Loucy (cell line): ENCODE results near the gene PIGM.

Experiments used
- H2AFZ ChIP-seq: fragments of 200-600 bp; sonication (generic); 2 replicates; pipeline ENCODE4 v1.6.0; 2016; ENCODE audit warnings: antibody characterized with exemption, mild to moderate bottlenecking, low read length, moderate library complexity
- H3F3A ChIP-seq: fragments of 200-600 bp; 2 replicates; pipeline ENCODE4 v1.6.0; 2016; ENCODE audit warnings: antibody characterized with exemption, low read depth, mild to moderate bottlenecking
- H3K27me3 ChIP-seq: fragments of 200-600 bp; sonication (generic); 2 replicates; pipeline ENCODE4 v1.6.1; 2014; ENCODE audit warnings: low read length, mild to moderate bottlenecking; ENCODE audit not compliant: insufficient read depth, poor library complexity, severe bottlenecking
- H3K36me3 ChIP-seq: fragments of 200-600 bp; sonication (generic); 2 replicates; pipeline ENCODE4 v1.6.1; 2016; ENCODE audit warnings: low read length; ENCODE audit not compliant: insufficient read depth
- H3K4me1 ChIP-seq: fragments of 200-600 bp; sonication (generic); 2 replicates; pipeline ENCODE4 v1.5.1; 2014; ENCODE audit warnings: low read length, mild to moderate bottlenecking; ENCODE audit not compliant: insufficient read depth, poor library complexity, severe bottlenecking
- H3K4me2 ChIP-seq: fragments of 200-600 bp; sonication (generic); 2 replicates; pipeline ENCODE4 v1.6.0; 2014; ENCODE audit warnings: antibody characterized with exemption, low read length, low read depth, mild to moderate bottlenecking; ENCODE audit not compliant: poor library complexity, severe bottlenecking
- H3K4me3 ChIP-seq: fragments of 200-600 bp; sonication (generic); 2 replicates; pipeline ENCODE4 v1.5.1; 2014; ENCODE audit warnings: low read length, mild to moderate bottlenecking, mixed read lengths; ENCODE audit not compliant: poor library complexity, severe bottlenecking
- H3K79me2 ChIP-seq: fragments of 200-600 bp; sonication (generic); 2 replicates; pipeline ENCODE4 v1.6.1; 2014; ENCODE audit warnings: low read length; ENCODE audit not compliant: insufficient read depth
- H3K9ac ChIP-seq: fragments of 200-600 bp; sonication (generic); 2 replicates; pipeline ENCODE4 v1.6.0; 2014; ENCODE audit warnings: mild to moderate bottlenecking, low read depth, low read length, moderate library complexity; ENCODE audit not compliant: poor library complexity, severe bottlenecking
- H3K9me2 ChIP-seq: fragments of 200-600 bp; sonication (generic); replicated peaks from 2 replicates; pipeline ENCODE4 v1.6.1; 2016; ENCODE audit warnings: low read depth, low read length, mixed read lengths
- H3K9me3 ChIP-seq: fragments of 200-600 bp; sonication (generic); 2 replicates; pipeline ENCODE4 v1.6.1; 2014; ENCODE audit warnings: mild to moderate bottlenecking, antibody characterized with exemption, low read length, low read depth; ENCODE audit not compliant: insufficient read depth
- H4K20me1 ChIP-seq: fragments of 200-600 bp; sonication (generic); 2 replicates; pipeline ENCODE4 v1.6.0; 2014; ENCODE audit warnings: antibody characterized with exemption, low read length, mild to moderate bottlenecking; ENCODE audit not compliant: insufficient read depth, poor library complexity, severe bottlenecking
- EZH2phosphoT487 ChIP-seq: fragments of 200-600 bp; IDR thresholded peaks from 2 replicates; pipeline ENCODE4 v1.6.1; 2018; ENCODE audit warnings: antibody characterized with exemption, mild to moderate bottlenecking, moderate library complexity, borderline replicate concordance
- TF ChIP-seq, protein P1 (sequence below): fragments of 200-600 bp; sonication (generic); conservative IDR thresholded peaks from 2 replicates; pipeline ENCODE4 v1.5.1; 2014; ENCODE audit warnings: mild to moderate bottlenecking, antibody characterized with exemption, low read length

The PIGM gene

DNA sequence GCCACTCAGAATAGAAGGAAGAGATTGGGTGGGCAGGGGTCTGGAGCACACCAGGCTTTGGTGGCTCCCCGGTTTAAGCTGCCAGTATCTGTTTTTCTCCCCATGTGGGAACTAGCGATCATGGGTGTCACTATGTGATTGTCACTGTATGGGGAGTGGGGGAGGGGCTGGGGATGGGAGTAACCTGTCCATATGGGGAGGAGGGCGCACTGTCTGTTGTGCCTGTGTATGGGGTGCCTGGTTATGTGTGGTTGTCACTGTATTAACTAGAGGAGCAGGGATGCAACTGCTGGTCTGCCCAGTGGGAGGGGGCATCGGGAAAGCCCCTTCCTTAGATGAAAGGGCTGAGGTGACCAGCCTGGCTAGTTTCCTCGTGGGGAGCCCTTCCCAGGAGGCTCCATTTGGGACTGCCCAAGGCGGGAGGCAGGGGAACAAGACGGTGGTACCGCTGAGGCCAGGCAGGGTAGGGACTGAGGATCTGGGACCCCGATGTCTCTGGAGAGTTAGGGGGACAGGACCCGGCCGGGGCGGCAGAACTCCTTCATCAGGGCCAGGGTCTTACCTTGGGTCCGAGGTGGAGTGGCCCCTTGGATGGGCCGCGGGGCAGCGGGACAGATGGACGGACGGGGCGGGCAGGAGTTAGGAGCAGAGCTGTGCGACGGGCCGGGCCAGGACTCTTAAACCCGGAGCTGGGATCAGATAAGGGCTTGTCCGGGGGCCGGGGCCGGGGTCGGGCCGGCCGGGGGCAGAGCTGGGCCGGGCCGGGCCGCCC is 37.9 kb upstream of the PIGM start, which contains the start of gene KCNJ10:
Gene KCNJ10, minus strand, starts transcription at position 701 of the 772 bp plus-strand sequence. CDS start 27,628 bp downstream, outside the sequence.
- H4K20me1 ChIP-seq, result no peaks in the 10 kb centered on the region
- H3K4me2 ChIP-seq, result peak within 1 kb of the TSS; percentile 78
- H3K4me3 ChIP-seq, result peak within 1 kb of the TSS; percentile 75
- H3K9me2 ChIP-seq, result no peaks in the 10 kb centered on the region
- H3K4me1 ChIP-seq, result peaks cover 6% of the 10 kb centered on the region
- H3K27me3 ChIP-seq, result peaks cover 9% of the 10 kb centered on the region
- H3K9me3 ChIP-seq, result no peaks in the 10 kb centered on the region
- no peaks in the 10 kb centered on the region for H3F3A ChIP-seq
- H3K9ac ChIP-seq, result peak within 1 kb of the TSS; percentile 28
- H2AFZ ChIP-seq, result peak within 1 kb of the TSS; percentile 85
- H3K36me3 ChIP-seq, result no peaks in the 10 kb centered on the region
- TF ChIP-seq, protein P1, sequence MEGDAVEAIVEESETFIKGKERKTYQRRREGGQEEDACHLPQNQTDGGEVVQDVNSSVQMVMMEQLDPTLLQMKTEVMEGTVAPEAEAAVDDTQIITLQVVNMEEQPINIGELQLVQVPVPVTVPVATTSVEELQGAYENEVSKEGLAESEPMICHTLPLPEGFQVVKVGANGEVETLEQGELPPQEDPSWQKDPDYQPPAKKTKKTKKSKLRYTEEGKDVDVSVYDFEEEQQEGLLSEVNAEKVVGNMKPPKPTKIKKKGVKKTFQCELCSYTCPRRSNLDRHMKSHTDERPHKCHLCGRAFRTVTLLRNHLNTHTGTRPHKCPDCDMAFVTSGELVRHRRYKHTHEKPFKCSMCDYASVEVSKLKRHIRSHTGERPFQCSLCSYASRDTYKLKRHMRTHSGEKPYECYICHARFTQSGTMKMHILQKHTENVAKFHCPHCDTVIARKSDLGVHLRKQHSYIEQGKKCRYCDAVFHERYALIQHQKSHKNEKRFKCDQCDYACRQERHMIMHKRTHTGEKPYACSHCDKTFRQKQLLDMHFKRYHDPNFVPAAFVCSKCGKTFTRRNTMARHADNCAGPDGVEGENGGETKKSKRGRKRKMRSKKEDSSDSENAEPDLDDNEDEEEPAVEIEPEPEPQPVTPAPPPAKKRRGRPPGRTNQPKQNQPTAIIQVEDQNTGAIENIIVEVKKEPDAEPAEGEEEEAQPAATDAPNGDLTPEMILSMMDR, result no peak
- TF ChIP-seq EZH2phosphoT487, result no peak
- no peaks in the 10 kb centered on the region for H3K79me2 ChIP-seq

DNA sequence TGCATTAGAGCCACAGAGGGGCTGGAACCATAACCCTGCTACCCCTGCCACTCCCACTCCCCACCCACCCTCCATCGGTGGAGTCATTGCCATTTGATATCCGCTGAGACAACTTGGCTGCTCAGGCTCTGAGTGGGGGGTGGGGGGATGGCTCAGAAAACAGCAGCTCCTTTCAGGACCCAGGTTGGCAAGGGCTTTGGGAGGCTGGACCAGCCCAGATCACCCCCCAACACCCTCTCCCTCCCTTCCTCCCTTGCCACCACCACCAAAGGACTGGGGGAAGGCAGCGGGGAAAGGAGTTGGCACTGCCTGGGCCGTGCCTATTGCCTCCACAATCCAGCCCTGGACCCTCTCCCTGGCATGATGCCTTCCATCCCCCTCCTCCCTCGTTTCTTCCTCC is 36.4 kb upstream of the PIGM start:
- H3K9ac ChIP-seq, result no peak overlapping the region
- H3K36me3 ChIP-seq, result no peaks in the 10 kb centered on the region
- no peaks in the 10 kb centered on the region for H3K9me2 ChIP-seq
- H3K4me2 ChIP-seq, result no peak overlapping the region
- H3K27me3 ChIP-seq, result peaks cover 9% of the 10 kb centered on the region
- peaks cover 6% of the 10 kb centered on the region for H3K4me1 ChIP-seq
- no peak overlapping the region for H3K4me3 ChIP-seq
- H4K20me1 ChIP-seq, result no peaks in the 10 kb centered on the region
- TF ChIP-seq, protein P1, result no peak
- no peak for TF ChIP-seq EZH2phosphoT487
- no peak overlapping the region for H2AFZ ChIP-seq
- no peaks in the 10 kb centered on the region for H3F3A ChIP-seq
- H3K9me3 ChIP-seq, result no peaks in the 10 kb centered on the region
- H3K79me2 ChIP-seq, result no peaks in the 10 kb centered on the region

DNA sequence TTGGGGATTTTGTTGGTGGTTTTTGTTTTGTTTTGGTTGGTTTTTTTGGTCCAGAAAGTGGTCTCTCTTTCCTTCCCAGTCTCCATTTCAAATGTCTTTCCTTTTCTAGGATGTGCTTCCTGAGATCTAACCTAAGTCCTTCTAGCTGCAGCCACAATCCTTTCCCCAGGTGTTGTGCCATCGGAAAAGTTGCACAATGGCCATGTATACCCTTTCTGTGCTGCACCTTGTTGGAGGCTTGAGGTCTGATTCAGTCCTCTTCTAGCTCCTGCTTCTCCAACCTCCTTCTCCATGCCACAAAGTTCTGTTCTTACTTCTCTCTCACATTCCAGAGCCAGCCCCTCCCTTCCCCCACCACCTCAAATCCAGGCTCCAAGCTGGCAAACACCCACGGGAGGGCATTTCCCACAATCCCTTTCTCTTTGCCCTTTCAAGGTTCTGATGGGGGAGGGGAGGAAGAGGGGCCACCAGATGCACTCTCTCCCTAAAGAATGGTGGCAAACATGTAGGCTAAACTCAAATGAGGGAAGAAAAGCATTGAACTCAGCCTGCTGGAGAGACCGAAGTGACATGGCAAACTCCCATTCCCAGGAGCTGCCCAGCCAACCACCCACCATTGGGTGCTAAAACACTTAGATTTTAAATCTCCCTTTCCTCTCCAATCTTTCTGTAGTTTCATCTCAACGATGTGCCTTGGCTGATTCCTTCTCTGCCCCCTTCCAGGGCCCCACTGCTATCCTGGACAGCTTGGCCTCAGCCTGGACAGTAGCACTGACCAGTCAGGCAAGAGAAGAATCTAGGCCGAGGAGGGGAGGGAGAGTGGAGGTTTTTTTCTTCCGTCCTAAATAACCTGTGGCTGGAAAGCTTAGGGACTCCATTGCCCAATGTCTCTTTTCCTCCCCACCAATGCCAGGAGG is 35.3 kb upstream of the PIGM start:
- TF ChIP-seq, protein P1, result no peak
- TF ChIP-seq EZH2phosphoT487, result no peak
- Histone ChIP-seq H3K27me3 (peaks cover 9% of the 10 kb centered on the region), H2AFZ (no peak overlapping the region)

More for the DNA sequence above, 35.3 kb upstream of the PIGM start:
- no peaks in the 10 kb centered on the region for H3K36me3 ChIP-seq
- H4K20me1 ChIP-seq, result no peaks in the 10 kb centered on the region
- H3K4me1 ChIP-seq, result peaks cover 6% of the 10 kb centered on the region
- no peak overlapping the region for H3K4me2 ChIP-seq
- H3K4me3 ChIP-seq, result no peak overlapping the region
- no peak overlapping the region for H3K9ac ChIP-seq
- no peaks in the 10 kb centered on the region for H3K9me3 ChIP-seq
- no peaks in the 10 kb centered on the region for H3K9me2 ChIP-seq
- no peaks in the 10 kb centered on the region for H3K79me2 ChIP-seq
- H3F3A ChIP-seq, result no peaks in the 10 kb centered on the region
